Spleen (tissue), 7 donors: ENCODE results near the gene CTTNBP2NL.

Source experiments
- CTCF ChIP-seq, 11 experiments: fragments of 200-600 bp in 7 of 11; fragments of 450-650 bp in 4 of 11; sonication (generic) in 4 of 11; IDR thresholded peaks in 8 of 11; conservative IDR thresholded peaks in 3 of 11; 1 replicate in 7 of 11; 2 replicates in 4 of 11; pipeline versions ENCODE4 v1.4.0 to v1.8.0; 2016 to 2021; ENCODE audit warnings: antibody characterized with exemption in 11 of 11, inconsistent platforms in 4 of 11, mild to moderate bottlenecking in 1 of 11
- POLR2A ChIP-seq, 3 donors: fragments of 450-650 bp; IDR thresholded peaks; one replicate each; pipeline ENCODE4 v1.5.1; 2017; ENCODE audit warnings: antibody characterized with exemption in 3 of 3, mild to moderate bottlenecking in 1 of 3
- POLR2AphosphoS5 ChIP-seq, 3 donors: sonication (generic); formaldehyde crosslinking; IDR thresholded peaks; one replicate each; pipeline ENCODE4 v1.5.1; 2017; ENCODE audit warnings: antibody characterized with exemption in 3 of 3
- donor health status: DM: no; HTN: no; CAD: no; lungs with moderate emphysema.
- donor health status: DM: no; HTN: no; CAD: no.
- donor health status: DM: no; HTN: no; CAD: no.

DNA sequence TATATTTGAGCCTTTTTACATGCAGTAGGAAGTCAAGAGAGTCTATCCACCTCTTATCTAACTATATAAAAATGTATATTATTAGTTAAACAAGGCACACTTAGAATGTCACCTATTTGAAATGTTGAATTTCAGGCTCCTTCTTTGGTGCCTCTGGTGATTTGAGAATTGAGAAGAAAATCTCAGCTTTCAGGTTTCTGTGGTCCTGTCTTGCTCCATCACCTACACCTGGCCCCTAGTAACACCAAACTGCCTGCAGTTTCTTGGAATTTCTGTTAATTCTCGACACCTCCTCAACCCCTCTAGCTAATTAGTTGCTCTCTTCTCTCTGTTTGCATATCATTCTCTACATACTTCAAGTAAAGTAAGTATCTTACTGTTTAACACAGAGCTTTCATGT is 57.9 kb downstream of the CTTNBP2NL start:
- no peak for TF ChIP-seq POLR2A (IDR thresholded peaks at IDR 0.05)
- no peak for TF ChIP-seq CTCF (IDR thresholded peaks at IDR 0.05 in 8 of 11, conservative IDR thresholded peaks at IDR 0.05 in 3 of 11)
- TF ChIP-seq POLR2AphosphoS5 (IDR thresholded peaks at IDR 0.05) = no peak
